Bronchial epithelial cell (primary cell): ENCODE results near the gene RLF. TPM values are rescaled to one million over a fixed set of nuclear protein-coding genes. Genes with fewer than 3 reads are reported as not detected.

Experiments
- DNase-seq: peaks from one replicate; pipeline ENCODE4 v3.0.0-alpha.2; 2010; ENCODE audit warnings: low read depth
- FAIRE-seq: peaks from 2 replicates; lab custom pipeline; 2011; peaks lifted over from hg19 to GRCh38; lab: Jason Lieb, UNC
- H3K27me3 ChIP-seq: 2 replicates; pipeline ENCODE4 v1.5.1; 2011; ENCODE audit warnings: low read length; ENCODE audit not compliant: control insufficient read depth, insufficient read depth
- H3K36me3 ChIP-seq: 2 replicates; pipeline ENCODE4 v1.5.1; 2011; ENCODE audit warnings: low read length; ENCODE audit not compliant: control insufficient read depth, insufficient read depth
- H3K4me3 ChIP-seq: 2 replicates; pipeline ENCODE4 v1.5.1; 2011; ENCODE audit warnings: mild to moderate bottlenecking, low read depth, low read length, control low read depth
- total RNA-seq: library from RNA; depleted of rRNA; stranded (reverse); fragments of >200 nt; gene quantifications from 2 replicates; pipeline ENCODE4 v1.2.1, GENCODE V29; 2014
- TF ChIP-seq, protein P1 (sequence below): IDR thresholded peaks from 2 replicates; pipeline ENCODE4 v1.5.1; 2011; ENCODE audit warnings: mild to moderate bottlenecking, moderate library complexity, low read length, control low read depth, inconsistent platforms; ENCODE audit not compliant: insufficient read depth, severe bottlenecking

Gene RLF
- total RNA-seq, 1 donor from 2014 or later, result 26.9 TPM

GRCh38 chr1:40239626-40240025 is 78.4 kb downstream of the RLF start:
- TF ChIP-seq, protein P1, sequence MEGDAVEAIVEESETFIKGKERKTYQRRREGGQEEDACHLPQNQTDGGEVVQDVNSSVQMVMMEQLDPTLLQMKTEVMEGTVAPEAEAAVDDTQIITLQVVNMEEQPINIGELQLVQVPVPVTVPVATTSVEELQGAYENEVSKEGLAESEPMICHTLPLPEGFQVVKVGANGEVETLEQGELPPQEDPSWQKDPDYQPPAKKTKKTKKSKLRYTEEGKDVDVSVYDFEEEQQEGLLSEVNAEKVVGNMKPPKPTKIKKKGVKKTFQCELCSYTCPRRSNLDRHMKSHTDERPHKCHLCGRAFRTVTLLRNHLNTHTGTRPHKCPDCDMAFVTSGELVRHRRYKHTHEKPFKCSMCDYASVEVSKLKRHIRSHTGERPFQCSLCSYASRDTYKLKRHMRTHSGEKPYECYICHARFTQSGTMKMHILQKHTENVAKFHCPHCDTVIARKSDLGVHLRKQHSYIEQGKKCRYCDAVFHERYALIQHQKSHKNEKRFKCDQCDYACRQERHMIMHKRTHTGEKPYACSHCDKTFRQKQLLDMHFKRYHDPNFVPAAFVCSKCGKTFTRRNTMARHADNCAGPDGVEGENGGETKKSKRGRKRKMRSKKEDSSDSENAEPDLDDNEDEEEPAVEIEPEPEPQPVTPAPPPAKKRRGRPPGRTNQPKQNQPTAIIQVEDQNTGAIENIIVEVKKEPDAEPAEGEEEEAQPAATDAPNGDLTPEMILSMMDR, result no peak
- DNase-seq, result no peak
- no peak for FAIRE-seq
- Histone ChIP-seq H3K4me3 (no peak overlapping the region), H3K36me3 (peaks cover 3% of the 10 kb centered on the region), H3K27me3 (no peaks in the 10 kb centered on the region)

GRCh38 chr1:40240390-40240789 is 79.2 kb downstream of the RLF start:
- FAIRE-seq, result no peak
- no peak for DNase-seq
- TF ChIP-seq, protein P1, result no peak
- H3K27me3 ChIP-seq, result no peaks in the 10 kb centered on the region
- H3K4me3 ChIP-seq, result no peak overlapping the region
- peaks cover 3% of the 10 kb centered on the region for H3K36me3 ChIP-seq

GRCh38 chr1:40241362-40241761 is 80.2 kb downstream of the RLF start:
- no peak for FAIRE-seq

GRCh38 chr1:40243351-40243750 is 82.2 kb downstream of the RLF start:
- Histone ChIP-seq H3K4me3 (no peak overlapping the region), H3K36me3 (no peaks in the 10 kb centered on the region), H3K27me3 (no peaks in the 10 kb centered on the region)
- no peak for FAIRE-seq
- TF ChIP-seq, protein P1, result no peak
- DNase-seq, result no peak

More at GRCh38 chr1:40241362-40241761, 80.2 kb downstream of the RLF start:
- H3K27me3 ChIP-seq, result no peaks in the 10 kb centered on the region
- TF ChIP-seq, protein P1, result no peak
- no peak for DNase-seq
- H3K36me3 ChIP-seq, result peaks cover 1% of the 10 kb centered on the region
- no peak overlapping the region for H3K4me3 ChIP-seq

GRCh38 chr1:40244138-40244744 is 83.1 kb downstream of the RLF start:
- no peaks in the 10 kb centered on the region for H3K27me3 ChIP-seq
- no peak overlapping the region for H3K4me3 ChIP-seq
- TF ChIP-seq, protein P1, result no peak
- H3K36me3 ChIP-seq, result no peaks in the 10 kb centered on the region
- FAIRE-seq (no peak), DNase-seq (no peak)

DNA sequence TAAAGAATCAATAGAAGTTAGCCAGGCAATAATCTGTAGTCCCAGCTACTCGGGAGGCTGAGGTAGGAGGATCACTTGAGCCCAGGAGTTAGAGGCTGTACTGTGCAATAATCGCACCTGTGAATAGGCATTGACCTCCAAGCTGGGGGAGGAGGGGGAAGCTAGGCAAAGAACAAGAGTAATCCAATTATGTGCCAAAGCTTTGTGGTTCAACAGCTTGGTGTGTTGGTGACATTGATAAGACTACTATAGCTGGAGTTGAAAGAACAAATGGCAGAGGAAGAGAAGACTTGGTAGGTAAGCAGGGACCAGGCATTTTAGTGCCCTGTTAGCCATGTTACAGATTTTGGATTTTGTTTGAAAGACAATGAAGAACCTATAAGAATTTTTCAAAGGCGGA is 84.5 kb downstream of the RLF start:
- TF ChIP-seq, protein P1, result no peak
- H3K4me3 ChIP-seq, result no peak overlapping the region
- no peak for FAIRE-seq
- H3K27me3 ChIP-seq, result no peaks in the 10 kb centered on the region
- DNase-seq, result no peak
- H3K36me3 ChIP-seq, result no peaks in the 10 kb centered on the region
